ENCODE measurements around the gene CACNA1S. TPM values are rescaled to one million over a fixed set of nuclear protein-coding genes. Genes with fewer than 3 reads are reported as not detected.

Gene CACNA1S
- total RNA-seq, 2 experiments from 2014 or later, result not detected

DNA sequence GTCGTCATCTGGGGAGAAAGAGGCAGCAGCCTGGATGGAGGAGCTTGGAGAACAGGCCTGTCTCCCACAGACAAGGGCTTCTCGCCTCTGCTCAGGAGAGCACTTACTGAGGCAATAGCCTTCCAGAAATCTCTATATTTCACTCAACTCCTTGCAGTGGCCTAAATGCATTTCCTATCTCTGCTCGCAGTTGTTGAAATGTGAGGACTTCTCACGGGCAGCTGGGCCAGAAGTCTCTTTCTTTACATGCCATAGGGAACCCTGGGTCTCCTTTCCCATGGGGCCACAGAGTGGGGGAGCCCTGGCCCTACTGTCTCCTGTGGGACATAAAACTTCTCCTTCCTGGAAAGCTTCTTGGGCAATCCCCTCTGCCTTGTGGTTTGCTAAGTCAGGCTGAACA is 45.2 kb downstream of the CACNA1S start:
- no peak overlapping the region for H3K27ac ChIP-seq (ENCODE audit: low read depth, low read length, poor library complexity, severe bottlenecking)
- H3K4me2 ChIP-seq (ENCODE audit: low read length), result no peak overlapping the region
- no peaks in the 10 kb centered on the region for H3K36me3 ChIP-seq (ENCODE audit: insufficient read depth, low read length)
- no peak overlapping the region for H3K4me3 ChIP-seq (ENCODE audit: low read depth, low read length, poor library complexity, severe bottlenecking)
- POLR2A ChIA-PET, result no interaction called here
- H3K4me1 ChIP-seq (ENCODE audit: insufficient read depth, low read length, poor library complexity, severe bottlenecking), result no peaks in the 10 kb centered on the region
- H3K9me3 ChIP-seq (ENCODE audit: low read length), result no peaks in the 10 kb centered on the region
- no TSS peak for BruUV-seq (replicated peaks)
- no peak for DNase-seq (ENCODE audit: low spot score)
- no peaks in the 10 kb centered on the region for H4K20me1 ChIP-seq (ENCODE audit: insufficient read depth, low read length)
- CTCF ChIA-PET (ENCODE audit: unreplicated experiment), result no interaction called here
- TF ChIP-seq, protein P1, sequence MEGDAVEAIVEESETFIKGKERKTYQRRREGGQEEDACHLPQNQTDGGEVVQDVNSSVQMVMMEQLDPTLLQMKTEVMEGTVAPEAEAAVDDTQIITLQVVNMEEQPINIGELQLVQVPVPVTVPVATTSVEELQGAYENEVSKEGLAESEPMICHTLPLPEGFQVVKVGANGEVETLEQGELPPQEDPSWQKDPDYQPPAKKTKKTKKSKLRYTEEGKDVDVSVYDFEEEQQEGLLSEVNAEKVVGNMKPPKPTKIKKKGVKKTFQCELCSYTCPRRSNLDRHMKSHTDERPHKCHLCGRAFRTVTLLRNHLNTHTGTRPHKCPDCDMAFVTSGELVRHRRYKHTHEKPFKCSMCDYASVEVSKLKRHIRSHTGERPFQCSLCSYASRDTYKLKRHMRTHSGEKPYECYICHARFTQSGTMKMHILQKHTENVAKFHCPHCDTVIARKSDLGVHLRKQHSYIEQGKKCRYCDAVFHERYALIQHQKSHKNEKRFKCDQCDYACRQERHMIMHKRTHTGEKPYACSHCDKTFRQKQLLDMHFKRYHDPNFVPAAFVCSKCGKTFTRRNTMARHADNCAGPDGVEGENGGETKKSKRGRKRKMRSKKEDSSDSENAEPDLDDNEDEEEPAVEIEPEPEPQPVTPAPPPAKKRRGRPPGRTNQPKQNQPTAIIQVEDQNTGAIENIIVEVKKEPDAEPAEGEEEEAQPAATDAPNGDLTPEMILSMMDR (conservative IDR thresholded peaks at IDR 0.05; ENCODE audit: low read length), result no peak
- no peak for TF ChIP-seq EZH2phosphoT487 (IDR thresholded peaks at IDR 0.05; ENCODE audit: borderline replicate concordance, low read depth, low read length)
- no peak overlapping the region for H2AFZ ChIP-seq (ENCODE audit: low read length)
- no peaks in the 10 kb centered on the region for H3K79me2 ChIP-seq (ENCODE audit: insufficient read depth, low read depth, low read length)
- H3K9me2 ChIP-seq (ENCODE audit: insufficient read depth, low read length), result no peaks in the 10 kb centered on the region
- intact Hi-C loops (cut with micrococcal nuclease; ENCODE audit: unreplicated experiment), result no loop called here

DNA sequence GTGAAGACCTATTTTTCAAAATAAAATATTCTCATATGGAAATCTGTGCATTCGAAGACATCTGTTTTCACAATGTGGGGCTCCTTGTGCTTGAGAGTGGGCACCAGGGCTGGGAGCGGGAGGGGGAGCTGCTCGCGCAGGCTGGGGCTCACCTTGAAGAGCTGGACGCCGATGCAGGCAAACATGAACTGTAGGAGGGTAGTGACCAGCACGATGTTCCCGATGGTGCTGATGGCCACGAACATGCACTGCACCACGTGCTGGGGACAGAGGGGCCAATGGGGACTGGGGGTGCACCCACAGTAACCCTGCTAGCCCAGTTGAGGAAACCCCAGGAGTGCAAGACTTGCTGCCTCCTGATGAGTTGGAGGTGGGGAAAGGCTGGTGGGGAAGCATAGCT is 46.5 kb downstream of the CACNA1S start:
- BruUV-seq (replicated peaks), result no TSS peak
- ChIA-PET POLR2A (interaction anchor here (0.9 kb wide), 1 partner anchor 35 kb away, joined by 6 read pairs; no protein-coding TSS in a partner anchor), CTCF (ENCODE audit: unreplicated experiment) (interaction anchor here (0.6 kb wide), 1 partner anchor 260 kb away, joined by 3 read pairs; no protein-coding TSS in a partner anchor)
- Histone ChIP-seq H3K27ac (ENCODE audit: low read depth, low read length, poor library complexity, severe bottlenecking) (no peak overlapping the region), H3K9me3 (ENCODE audit: low read length) (no peaks in the 10 kb centered on the region), H3K79me2 (ENCODE audit: insufficient read depth, low read depth, low read length) (no peaks in the 10 kb centered on the region), H3K4me2 (ENCODE audit: low read length) (no peak overlapping the region), H2AFZ (ENCODE audit: low read length) (no peak overlapping the region), H3K4me1 (ENCODE audit: insufficient read depth, low read length, poor library complexity, severe bottlenecking) (no peaks in the 10 kb centered on the region), H4K20me1 (ENCODE audit: insufficient read depth, low read length) (no peaks in the 10 kb centered on the region), H3K9me2 (ENCODE audit: insufficient read depth, low read length) (no peaks in the 10 kb centered on the region), H3K4me3 (ENCODE audit: low read depth, low read length, poor library complexity, severe bottlenecking) (no peak overlapping the region), H3K36me3 (ENCODE audit: insufficient read depth, low read length) (no peaks in the 10 kb centered on the region)
- intact Hi-C loops (cut with micrococcal nuclease; ENCODE audit: unreplicated experiment), result no loop called here
- TF ChIP-seq EZH2phosphoT487 (IDR thresholded peaks at IDR 0.05; ENCODE audit: borderline replicate concordance, low read depth, low read length), result no peak
- TF ChIP-seq, protein P1 (conservative IDR thresholded peaks at IDR 0.05; ENCODE audit: low read length), result no peak
- DNase-seq (ENCODE audit: low spot score), result no peak

DNA sequence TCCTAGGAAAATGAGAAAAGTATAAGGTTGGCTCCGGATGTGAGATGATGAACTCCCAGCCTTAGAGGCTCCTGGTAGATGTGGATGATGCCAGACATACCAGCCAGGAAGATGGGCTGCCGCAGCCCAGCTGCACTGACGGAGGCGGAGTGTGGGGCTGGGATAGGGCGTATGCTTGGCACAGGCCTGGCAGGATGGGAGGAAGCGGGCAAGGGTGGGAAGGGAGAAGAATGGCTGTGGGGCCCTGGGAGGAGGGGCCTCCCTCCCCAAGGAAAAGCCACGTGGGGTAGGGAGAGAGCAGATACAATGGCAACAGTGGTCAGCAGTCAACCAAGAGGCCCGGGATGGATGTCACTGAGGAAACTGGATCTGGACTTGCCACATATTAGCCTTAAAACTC is 47.4 kb downstream of the CACNA1S start:
- Histone ChIP-seq H3K4me1 (ENCODE audit: insufficient read depth, low read length, poor library complexity, severe bottlenecking) (no peaks in the 10 kb centered on the region), H3K9me3 (ENCODE audit: low read length) (no peaks in the 10 kb centered on the region), H3K27ac (ENCODE audit: low read depth, low read length, poor library complexity, severe bottlenecking) (no peak overlapping the region), H4K20me1 (ENCODE audit: insufficient read depth, low read length) (no peaks in the 10 kb centered on the region), H3K4me3 (ENCODE audit: low read depth, low read length, poor library complexity, severe bottlenecking) (no peak overlapping the region), H3K79me2 (ENCODE audit: insufficient read depth, low read depth, low read length) (no peaks in the 10 kb centered on the region), H3K9me2 (ENCODE audit: insufficient read depth, low read length) (no peaks in the 10 kb centered on the region), H3K36me3 (ENCODE audit: insufficient read depth, low read length) (no peaks in the 10 kb centered on the region), H3K4me2 (ENCODE audit: low read length) (no peak overlapping the region), H2AFZ (ENCODE audit: low read length) (no peak overlapping the region)
- TF ChIP-seq, protein P1 (conservative IDR thresholded peaks at IDR 0.05; ENCODE audit: low read length), result no peak
- TF ChIP-seq EZH2phosphoT487 (IDR thresholded peaks at IDR 0.05; ENCODE audit: borderline replicate concordance, low read depth, low read length), result no peak
- intact Hi-C loops (cut with micrococcal nuclease; ENCODE audit: unreplicated experiment), result no loop called here
- ChIA-PET POLR2A (interaction anchor here (0.5 to 0.9 kb wide), 2 partner anchors 36 to 186 kb away, joined by 3 to 6 read pairs; no protein-coding TSS in a partner anchor), CTCF (ENCODE audit: unreplicated experiment) (no interaction called here)
- BruUV-seq (replicated peaks), result no TSS peak
- no peak for DNase-seq (ENCODE audit: low spot score)
